Activated B cell treated with CpG ODN at 0.5 μM for 24 hours (primary cell): Measurements from ENCODE around the gene ZNF554. TPM values are rescaled to one million over a fixed set of nuclear protein-coding genes. Genes with fewer than 3 reads are reported as not detected.
"Not testable (repeated sequence)": the region's sequence is repeated elsewhere in the genome, so short reads cannot be mapped to it uniquely, and the experiment has no call there.

Experiments used
- ATAC-seq: fragments of 200-7000 bp; cut with Tn5 transposase; one replicate; pipeline ENCODE4 v1.10.0; 2021; ENCODE audit warnings: low read depth, mild to moderate bottlenecking, moderate library complexity
- CTCF ChIA-PET: fragments of 350-600 bp; sonication (Branson Sonifier 250); formaldehyde crosslinking; loops from one replicate; lab custom pipeline; 2021; ENCODE audit warnings: antibody characterized with exemption; lab: Charles Lee
- POLR2A ChIA-PET: fragments of 350-600 bp; sonication (Branson Sonifier 250); formaldehyde crosslinking; loops from one replicate; lab custom pipeline; 2021; ENCODE audit warnings: antibody characterized with exemption; lab: Charles Lee
- DNase-seq: peaks from one replicate; pipeline ENCODE4 v3.0.0; 2022
- H3K27ac Mint-ChIP-seq: one replicate; pipeline ENCODE4 v1.8.0; 2020; ENCODE audit warnings: mixed read lengths
- H3K27me3 Mint-ChIP-seq: one replicate; pipeline ENCODE4 v1.8.0; 2021; ENCODE audit warnings: mixed read lengths
- H3K36me3 Mint-ChIP-seq: one replicate; pipeline ENCODE4 v1.8.0; 2021; ENCODE audit warnings: low read depth, mixed read lengths
- H3K4me1 Mint-ChIP-seq: one replicate; pipeline ENCODE4 v1.8.0; 2021; ENCODE audit warnings: mixed read lengths
- H3K4me3 Mint-ChIP-seq: one replicate; pipeline ENCODE4 v1.8.0; 2020; ENCODE audit warnings: mild to moderate bottlenecking, mixed read lengths
- H3K9me3 Mint-ChIP-seq: one replicate; pipeline ENCODE4 v1.8.0; 2020; ENCODE audit warnings: mixed read lengths
- CTCF ChIP-seq: fragments of 200-600 bp; IDR thresholded peaks from one replicate; pipeline ENCODE4 v1.8.0; 2022; ENCODE audit warnings: antibody characterized with exemption, mild to moderate bottlenecking
- intact Hi-C: fragments of 100-400 bp; cut with micrococcal nuclease; formaldehyde crosslinking; loops from one replicate; pipeline ENCODE4 v1.15.1; 2024
- total RNA-seq: library from RNA; stranded (reverse); gene quantifications from 2 replicates; pipeline ENCODE4 v1.2.3, GENCODE V29; 2022

The ZNF554 gene
- total RNA-seq, 1 donor from 2014 or later, result 3.1 TPM

- no peak within 1 kb of the TSS for H3K4me3 Mint-ChIP-seq
- no peak for TF ChIP-seq CTCF
- peaks cover 3% of the 10 kb centered on the region for H3K4me1 Mint-ChIP-seq
- DNase-seq, result no peak
- intact Hi-C loops, result no loop called here
- ChIA-PET POLR2A (no interaction called here), CTCF (no interaction called here)
- no peak for ATAC-seq
- no peak within 1 kb of the TSS for H3K27ac Mint-ChIP-seq
- H3K36me3 Mint-ChIP-seq, result no peaks in the 10 kb centered on the region
- H3K27me3 Mint-ChIP-seq, result peaks cover 13% of the 10 kb centered on the region
- no peaks in the 10 kb centered on the region for H3K9me3 Mint-ChIP-seq
Measured at GRCh38 chr19:2867025-2867991, 47.6 kb downstream of the ZNF554 start, which contains the start of gene ZNF556. TSS of gene ZNF556 (plus strand) at chr19:2867335. CDS start at chr19:2867422, 87 bp downstream.

GRCh38 chr19:2869618-2870017, 50.0 kb downstream of the ZNF554 start:
- Mint-ChIP-seq H3K36me3 (no peaks in the 10 kb centered on the region), H3K4me3 (no peak overlapping the region), H3K27me3 (peaks cover 6% of the 10 kb centered on the region), H3K4me1 (peaks cover 3% of the 10 kb centered on the region), H3K9me3 (no peaks in the 10 kb centered on the region), H3K27ac (no peak overlapping the region)
- ChIA-PET POLR2A (no interaction called here), CTCF (interaction anchor here (0.7 kb wide), 1 partner anchor 221 kb away, joined by 3 read pairs; no protein-coding TSS in a partner anchor)
- ATAC-seq (no peak), DNase-seq (no peak)
- intact Hi-C loops, result loop anchor here (5.0 kb wide), 1 partner anchor 207 kb away; no protein-coding TSS in a partner anchor
- no peak for TF ChIP-seq CTCF

- CTCF ChIA-PET, result interaction anchor here (1.3 to 1.9 kb wide), 2 partner anchors 91 to 224 kb away, joined by 5 to 20 read pairs; no protein-coding TSS in a partner anchor
- ATAC-seq, H3K4me1 Mint-ChIP-seq, H3K27me3 Mint-ChIP-seq, H3K36me3 Mint-ChIP-seq, H3K9me3 Mint-ChIP-seq, H3K27ac Mint-ChIP-seq, H3K4me3 Mint-ChIP-seq: not testable (repeated sequence)
- intact Hi-C loops, result loop anchor here (1.0 to 5.0 kb wide), 3 partner anchors 53 to 210 kb away; partner anchors contain the start of gene ZNF554
- POLR2A ChIA-PET, result interaction anchor here (0.8 kb wide), 1 partner anchor 224 kb away, joined by 3 read pairs; no protein-coding TSS in a partner anchor
- DNase-seq, result peak; percentile 24
Measured at GRCh38 chr19:2872175-2872574, 52.5 kb downstream of the ZNF554 start.

GRCh38 chr19:2877398-2878331, 58.0 kb downstream of the ZNF554 start:
- peaks cover 12% of the 10 kb centered on the region for H3K9me3 Mint-ChIP-seq
- no peak for ATAC-seq
- ChIA-PET CTCF (no interaction called here), POLR2A (no interaction called here)
- H3K36me3 Mint-ChIP-seq, result no peaks in the 10 kb centered on the region
- no peaks in the 10 kb centered on the region for H3K27me3 Mint-ChIP-seq
- no peak for TF ChIP-seq CTCF
- no peak overlapping the region for H3K27ac Mint-ChIP-seq
- no peaks in the 10 kb centered on the region for H3K4me1 Mint-ChIP-seq
- intact Hi-C loops, result no loop called here
- no peak for DNase-seq
- H3K4me3 Mint-ChIP-seq, result no peak overlapping the region

GRCh38 chr19:2883686-2884439, 64.2 kb downstream of the ZNF554 start:
- H3K9me3 Mint-ChIP-seq, result peaks cover 3% of the 10 kb centered on the region
- ChIA-PET CTCF (no interaction called here), POLR2A (no interaction called here)
- ATAC-seq (no peak), DNase-seq (no peak)
- H3K27ac Mint-ChIP-seq, result no peak overlapping the region
- H3K4me1 Mint-ChIP-seq, result peaks cover 18% of the 10 kb centered on the region
- no peaks in the 10 kb centered on the region for H3K27me3 Mint-ChIP-seq
- TF ChIP-seq CTCF, result no peak
- H3K4me3 Mint-ChIP-seq, result no peak overlapping the region
- H3K36me3 Mint-ChIP-seq, result no peaks in the 10 kb centered on the region
- intact Hi-C loops, result no loop called here
